Left ventricle myocardium inferior (tissue), 1 donor: Measurements from ENCODE around the gene ZBTB46. TPM values are rescaled to one million over a fixed set of nuclear protein-coding genes. Genes with fewer than 3 reads are reported as not detected.

ENCODE experiments used
- DNase-seq: peaks from one replicate; pipeline ENCODE4 v3.0.0-alpha.2; 2020
- H3K27ac ChIP-seq: fragments of 200-600 bp; replicated peaks from 2 replicates; pipeline ENCODE4 v1.8.0; 2021
- H3K27me3 ChIP-seq: fragments of 200-600 bp; 2 replicates; pipeline ENCODE4 v1.8.0; 2021; ENCODE audit warnings: low read depth
- H3K36me3 ChIP-seq: fragments of 200-600 bp; 2 replicates; pipeline ENCODE4 v1.8.0; 2021
- H3K4me1 ChIP-seq: fragments of 200-600 bp; 2 replicates; pipeline ENCODE4 v1.8.0; 2021
- H3K4me3 ChIP-seq: fragments of 200-600 bp; 2 replicates; pipeline ENCODE4 v1.8.0; 2021; ENCODE audit warnings: mild to moderate bottlenecking, moderate library complexity
- H3K9me3 ChIP-seq: fragments of 200-600 bp; replicated peaks from 2 replicates; pipeline ENCODE4 v1.8.0; 2021
- intact Hi-C: fragments of 100-400 bp; cut with micrococcal nuclease; formaldehyde crosslinking; loops from one replicate; pipeline ENCODE4 v1.11.0; 2022
- total RNA-seq: library from RNA; stranded (reverse); fragmentation: NEBNext Ultra II Directional; extraction: Animal tissue kit (Norgen Biotek cat#: 25700); gene quantifications from one replicate; pipeline ENCODE4 v1.2.1, GENCODE V29; 2021
- TF ChIP-seq, protein P1 (sequence below): fragments of 200-600 bp; IDR thresholded peaks from 2 replicates; pipeline ENCODE4 v1.8.0; 2021; ENCODE audit warnings: antibody characterized with exemption, mild to moderate bottlenecking, borderline replicate concordance
- donor health status: DM: no; HTN: yes; CAD: no; lungs with severe emphysema.

The ZBTB46 gene
- total RNA-seq, 1 donor from 2014 or later: 13.6 TPM

DNA sequence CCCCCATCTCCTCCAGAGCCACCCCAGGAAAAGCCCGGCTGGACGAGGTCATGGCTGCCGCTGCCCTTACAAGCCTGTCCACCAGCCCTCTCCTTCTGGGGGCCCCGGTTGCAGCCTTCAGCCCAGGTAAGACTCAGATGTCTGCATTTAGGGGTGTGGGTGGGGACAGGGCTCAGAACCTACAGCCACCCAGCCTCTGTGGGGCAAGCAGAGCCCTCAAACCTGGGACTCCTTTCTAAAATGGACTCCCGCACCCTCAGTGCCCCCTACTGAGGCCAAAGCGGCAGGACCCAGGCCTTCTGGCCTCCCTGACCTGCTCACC, 89.7 kb downstream of the ZBTB46 start:
- H3K36me3 ChIP-seq: peaks cover 45% of the 10 kb centered on the region
- intact Hi-C loops: no loop called here
- peaks cover 51% of the 10 kb centered on the region for H3K4me1 ChIP-seq
- H3K9me3 ChIP-seq: no peaks in the 10 kb centered on the region
- peak overlapping the region; percentile 81 for H3K4me3 ChIP-seq
- TF ChIP-seq, protein P1, sequence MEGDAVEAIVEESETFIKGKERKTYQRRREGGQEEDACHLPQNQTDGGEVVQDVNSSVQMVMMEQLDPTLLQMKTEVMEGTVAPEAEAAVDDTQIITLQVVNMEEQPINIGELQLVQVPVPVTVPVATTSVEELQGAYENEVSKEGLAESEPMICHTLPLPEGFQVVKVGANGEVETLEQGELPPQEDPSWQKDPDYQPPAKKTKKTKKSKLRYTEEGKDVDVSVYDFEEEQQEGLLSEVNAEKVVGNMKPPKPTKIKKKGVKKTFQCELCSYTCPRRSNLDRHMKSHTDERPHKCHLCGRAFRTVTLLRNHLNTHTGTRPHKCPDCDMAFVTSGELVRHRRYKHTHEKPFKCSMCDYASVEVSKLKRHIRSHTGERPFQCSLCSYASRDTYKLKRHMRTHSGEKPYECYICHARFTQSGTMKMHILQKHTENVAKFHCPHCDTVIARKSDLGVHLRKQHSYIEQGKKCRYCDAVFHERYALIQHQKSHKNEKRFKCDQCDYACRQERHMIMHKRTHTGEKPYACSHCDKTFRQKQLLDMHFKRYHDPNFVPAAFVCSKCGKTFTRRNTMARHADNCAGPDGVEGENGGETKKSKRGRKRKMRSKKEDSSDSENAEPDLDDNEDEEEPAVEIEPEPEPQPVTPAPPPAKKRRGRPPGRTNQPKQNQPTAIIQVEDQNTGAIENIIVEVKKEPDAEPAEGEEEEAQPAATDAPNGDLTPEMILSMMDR: no peak
- DNase-seq: no peak
- peak overlapping the region; percentile 94 for H3K27ac ChIP-seq
- H3K27me3 ChIP-seq: no peaks in the 10 kb centered on the region

DNA sequence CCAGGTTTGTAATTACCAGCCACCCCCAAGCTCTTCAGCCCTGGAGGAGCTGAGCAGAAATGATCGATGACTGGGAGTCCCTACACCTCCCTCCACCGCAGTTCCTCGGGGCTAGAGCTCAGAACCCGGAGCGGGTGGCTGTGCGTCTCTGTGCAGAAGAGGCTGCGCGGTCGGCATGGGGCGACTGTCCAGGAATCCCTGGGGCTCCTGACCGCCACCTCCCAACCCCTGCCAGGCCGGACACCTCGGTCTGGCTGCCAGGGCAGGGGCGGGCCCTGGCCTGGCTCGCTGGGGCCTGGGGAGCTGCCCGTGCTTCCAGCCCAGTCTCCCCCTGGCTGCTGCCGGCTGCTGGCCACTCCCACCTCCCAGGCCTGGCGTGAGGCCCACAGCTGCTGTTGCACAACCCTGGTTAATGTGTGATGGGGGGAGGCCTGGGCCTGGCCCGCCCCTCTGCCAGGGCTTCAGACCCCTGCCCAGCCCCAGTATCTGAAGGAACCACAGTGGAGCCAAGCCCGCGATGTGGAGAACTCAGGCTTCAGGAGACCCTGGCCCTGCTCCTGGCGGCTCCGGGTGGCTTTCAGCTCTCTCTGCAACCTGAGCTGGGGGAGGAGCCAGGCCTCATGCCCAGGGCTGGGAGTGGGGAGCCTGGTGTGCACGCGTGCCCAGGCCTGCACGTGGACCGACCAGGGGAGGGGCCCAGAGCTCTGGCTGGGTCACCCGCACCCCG, 90.3 kb downstream of the ZBTB46 start:
- TF ChIP-seq, protein P1: peak; percentile 60
- DNase-seq: peak; percentile 95
- Histone ChIP-seq H3K27ac (peak overlapping the region; percentile 94), H3K4me1 (peaks cover 51% of the 10 kb centered on the region), H3K27me3 (no peaks in the 10 kb centered on the region), H3K9me3 (no peaks in the 10 kb centered on the region), H3K4me3 (peak overlapping the region; percentile 81), H3K36me3 (peaks cover 45% of the 10 kb centered on the region)
- intact Hi-C loops: no loop called here

DNA sequence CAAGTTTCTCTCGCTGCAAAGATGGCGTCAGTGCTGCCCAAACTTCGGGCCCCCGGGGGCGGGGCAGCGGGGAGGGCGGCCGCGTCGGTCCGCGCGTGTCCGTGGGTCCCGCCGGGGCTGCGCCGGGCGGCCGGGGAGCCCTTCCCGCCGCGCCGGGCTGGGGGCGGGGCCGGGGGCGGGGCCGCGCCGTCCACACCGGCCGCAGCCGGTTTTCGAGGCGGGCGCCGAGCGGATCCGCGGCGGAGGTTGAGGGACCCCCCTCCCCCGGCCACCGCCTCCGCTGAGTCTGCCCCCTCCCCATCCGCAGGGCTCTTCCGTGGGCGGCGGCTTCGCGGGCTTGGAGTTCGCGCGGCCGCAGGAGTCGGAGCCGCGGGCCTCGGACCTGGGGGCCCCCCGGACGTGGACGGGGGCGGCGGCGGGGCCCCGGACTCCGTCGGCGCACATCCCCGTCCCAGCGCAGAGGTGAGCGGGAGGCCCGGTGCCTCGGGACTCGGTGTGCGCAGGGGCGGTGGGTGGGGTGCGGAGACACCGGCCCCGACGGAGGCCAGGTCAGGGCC, 90.9 kb downstream of the ZBTB46 start:
- Histone ChIP-seq H3K27me3 (no peaks in the 10 kb centered on the region), H3K27ac (peak overlapping the region; percentile 94), H3K9me3 (no peaks in the 10 kb centered on the region), H3K4me3 (peak overlapping the region; percentile 81), H3K36me3 (peaks cover 45% of the 10 kb centered on the region), H3K4me1 (peaks cover 51% of the 10 kb centered on the region)
- TF ChIP-seq, protein P1: no peak
- intact Hi-C loops: no loop called here
- peak; percentile 55 for DNase-seq

DNA sequence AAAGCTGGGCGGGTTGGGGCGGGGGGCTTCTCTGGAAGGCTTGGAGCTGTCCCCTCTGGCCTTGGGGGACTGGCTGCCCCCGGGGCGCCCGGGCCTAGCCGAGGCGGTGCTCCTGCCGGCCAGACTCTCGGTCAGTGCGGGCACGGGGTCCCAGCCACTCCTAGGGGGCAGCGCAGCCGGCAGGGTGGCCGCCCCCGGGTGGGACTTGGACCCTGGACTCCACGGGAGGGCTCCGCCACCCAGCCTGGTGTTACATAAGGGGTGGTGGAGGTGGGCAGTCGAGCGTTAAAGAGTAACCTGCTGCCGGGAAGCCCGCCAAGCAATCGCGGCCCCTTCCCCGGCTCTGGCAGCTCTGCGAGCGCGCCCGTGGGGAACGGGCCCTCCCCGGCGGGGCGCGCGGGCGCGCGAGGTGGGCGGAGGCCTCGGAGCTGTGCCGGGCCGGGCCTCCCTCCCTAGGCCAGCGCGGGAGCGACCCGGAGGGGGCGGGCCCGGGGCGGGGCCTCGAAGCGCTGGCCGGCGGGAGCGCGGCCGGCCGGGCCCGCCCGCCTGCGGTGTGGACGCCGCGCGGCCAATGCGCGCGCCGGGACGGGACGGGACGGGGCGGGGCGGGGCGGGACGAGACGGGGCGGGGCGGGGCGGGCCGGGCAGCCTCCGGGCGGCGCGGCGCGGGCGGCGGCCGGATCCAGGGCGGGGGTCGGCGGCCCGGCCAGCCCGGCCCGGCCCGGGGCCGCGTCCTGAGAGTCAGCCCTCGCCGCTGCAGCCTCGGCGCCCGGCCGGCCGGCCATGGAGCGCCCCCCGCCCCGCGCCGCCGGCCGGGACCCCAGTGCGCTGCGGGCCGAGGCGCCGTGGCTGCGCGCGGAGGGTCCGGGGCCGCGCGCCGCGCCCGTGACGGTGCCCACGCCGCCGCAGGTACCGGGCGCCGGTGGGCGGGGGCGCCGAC, 91.7 kb downstream of the ZBTB46 start, which contains the start of gene SLC2A4RG:
TSS of gene SLC2A4RG (plus strand) at position 647 of the 940 bp plus-strand sequence. CDS start at position 784, 137 bp downstream.
- Histone ChIP-seq H3K36me3 (peaks cover 45% of the 10 kb centered on the region), H3K9me3 (no peaks in the 10 kb centered on the region), H3K27ac (peak within 1 kb of the TSS; percentile 98), H3K27me3 (no peaks in the 10 kb centered on the region), H3K4me1 (peaks cover 51% of the 10 kb centered on the region), H3K4me3 (peak within 1 kb of the TSS; percentile 81)
- DNase-seq: peak; percentile 84
- TF ChIP-seq, protein P1: no peak
- intact Hi-C loops: no loop called here

DNA sequence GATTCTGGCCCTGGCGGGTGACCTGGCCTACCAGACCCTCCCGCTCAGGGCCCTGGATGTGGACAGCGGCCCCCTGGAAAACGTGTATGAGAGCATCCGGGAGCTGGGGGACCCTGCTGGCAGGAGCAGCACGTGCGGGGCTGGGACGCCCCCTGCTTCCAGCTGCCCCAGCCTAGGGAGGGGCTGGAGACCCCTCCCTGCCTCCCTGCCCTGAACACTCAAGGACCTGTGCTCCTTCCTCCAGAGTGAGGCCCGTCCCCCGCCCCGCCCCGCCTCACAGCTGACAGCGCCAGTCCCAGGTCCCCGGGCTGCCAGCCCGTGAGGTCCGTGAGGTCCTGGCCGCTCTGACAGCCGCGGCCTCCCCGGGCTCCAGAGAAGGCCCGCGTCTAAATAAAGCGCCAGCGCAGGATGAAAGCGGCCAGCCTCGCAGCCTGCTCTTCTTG, 92.4 kb downstream of the ZBTB46 start:
- TF ChIP-seq, protein P1: no peak
- H3K4me1 ChIP-seq: peaks cover 51% of the 10 kb centered on the region
- H3K9me3 ChIP-seq: no peaks in the 10 kb centered on the region
- H3K4me3 ChIP-seq: peak overlapping the region; percentile 78
- DNase-seq: peak; percentile 77
- H3K36me3 ChIP-seq: peaks cover 47% of the 10 kb centered on the region
- intact Hi-C loops: no loop called here
- H3K27ac ChIP-seq: peak overlapping the region; percentile 98
- H3K27me3 ChIP-seq: no peaks in the 10 kb centered on the region
